ENCODE results near the gene EBF4.

GRCh38 chr20:2805689-2806350 is 113.2 kb downstream of the EBF4 start:
- no peak for TF ChIP-seq CTCF (IDR thresholded peaks at IDR 0.05)
- no peak for TF ChIP-seq ZFX (IDR thresholded peaks at IDR 0.05; ENCODE audit: borderline replicate concordance)
